Natural killer cell (primary cell): Measurements from ENCODE around the gene KRTAP9-2. TPM values are rescaled to one million over a fixed set of nuclear protein-coding genes. Genes with fewer than 3 reads are reported as not detected.

ENCODE experiments used
- ATAC-seq, 3 donors: fragments of 150-1000 bp in 2 of 3; fragments of 200-7000 bp in 1 of 3; cut with Tn5 transposase; 1 replicate in 1 of 3; 2 replicates in 2 of 3; pipeline ENCODE4 v1.10.0; 2021; ENCODE audit warnings: mild to moderate bottlenecking in 2 of 3, moderate library complexity in 2 of 3
- DNase-seq, 2 donors: peaks; one replicate each; pipeline versions ENCODE4 v3.0.0 to v3.0.0-alpha.2; 2013 to 2021; ENCODE audit warnings: mixed read lengths in 1 of 2
- H3K27ac ChIP-seq: one replicate; pipeline ENCODE4 v1.5.1; 2013; ENCODE audit warnings: mild to moderate bottlenecking, low read length
- H3K27me3 ChIP-seq: one replicate; pipeline ENCODE4 v1.6.1; 2013; ENCODE audit warnings: low read length; ENCODE audit not compliant: control insufficient read depth, insufficient read depth
- H3K36me3 ChIP-seq: one replicate; pipeline ENCODE4 v1.6.1; 2013; ENCODE audit warnings: low read length; ENCODE audit not compliant: control insufficient read depth, insufficient read depth
- H3K4me1 ChIP-seq: one replicate; pipeline ENCODE4 v1.6.1; 2013; ENCODE audit warnings: low read length; ENCODE audit not compliant: control insufficient read depth, insufficient read depth
- H3K4me3 ChIP-seq: one replicate; pipeline ENCODE4 v1.5.1; 2013; ENCODE audit warnings: low read length
- H3K9me3 ChIP-seq: one replicate; pipeline ENCODE4 v1.6.1; 2013; ENCODE audit warnings: low read length; ENCODE audit not compliant: control insufficient read depth, insufficient read depth
- H3K27ac Mint-ChIP-seq, 2 donors: one replicate each; pipeline ENCODE4 v1.8.0; 2022; ENCODE audit warnings: mild to moderate bottlenecking in 2 of 2, mixed read lengths in 2 of 2, moderate library complexity in 1 of 2
- H3K27me3 Mint-ChIP-seq, 2 donors: one replicate each; pipeline ENCODE4 v1.8.0; 2022; ENCODE audit warnings: low read depth in 2 of 2, mixed read lengths in 2 of 2
- H3K36me3 Mint-ChIP-seq: one replicate; pipeline ENCODE4 v1.8.0; 2022; ENCODE audit warnings: mixed read lengths
- H3K4me1 Mint-ChIP-seq, 2 donors: one replicate each; pipeline ENCODE4 v1.8.0; 2022; ENCODE audit warnings: mixed read lengths in 2 of 2
- H3K4me3 Mint-ChIP-seq: one replicate; pipeline ENCODE4 v1.8.0; 2022; ENCODE audit warnings: mild to moderate bottlenecking, moderate library complexity, mixed read lengths
- H3K9me3 Mint-ChIP-seq, 2 donors: one replicate each; pipeline ENCODE4 v1.8.0; 2022; ENCODE audit warnings: mixed read lengths in 2 of 2
- WGBS: methylation state at CpG from one replicate; pipeline ENCODE4 v1.1.7; 2013; ENCODE audit warnings: missing lambda C conversion rate; ENCODE audit not compliant: insufficient coverage; 5-methylcytosine and 5-hydroxymethylcytosine counted together
- intact Hi-C: fragments of 100-400 bp; cut with micrococcal nuclease; formaldehyde crosslinking; loops from one replicate; pipeline ENCODE4 v1.14.2; 2022
- total RNA-seq, 4 donors: library from RNA; stranded (reverse); fragments of 120-200 nt in 1 of 4; gene quantifications; one replicate each; pipeline versions ENCODE4 v1.2.3 to v1.2.4, GENCODE V29; 2013 to 2022
- TF ChIP-seq, protein P1 (sequence below): fragments of 200-600 bp; IDR thresholded peaks from one replicate; pipeline ENCODE4 v1.8.0; 2022; ENCODE audit warnings: antibody characterized with exemption

KRTAP9-2 gene
- total RNA-seq, 3 donors from 2014 or later (not counting 1 experiment from before 2014, with no cell fraction given): not detected

DNA sequence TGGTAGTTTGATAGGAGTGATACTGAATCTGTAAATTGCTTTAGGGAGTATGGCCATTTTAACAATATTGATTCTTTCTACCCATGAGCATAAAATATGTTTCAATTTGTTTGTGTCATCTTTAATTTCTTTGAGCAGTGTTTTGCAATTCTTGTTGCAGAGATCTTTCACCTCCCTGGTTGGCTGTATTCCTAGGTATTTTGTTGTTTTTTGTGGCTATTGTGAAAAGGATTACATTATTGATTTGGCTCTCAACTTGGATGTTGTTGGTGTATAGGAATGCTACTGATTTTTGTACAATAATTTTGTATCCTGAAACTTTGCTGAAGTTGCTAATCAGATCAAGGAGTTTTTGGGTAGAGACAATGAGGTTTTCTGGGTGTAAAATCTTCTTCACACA is 32.0 kb downstream of the KRTAP9-2 start:
- no peaks in the 10 kb centered on the region for H3K9me3 Mint-ChIP-seq
- TF ChIP-seq, protein P1, sequence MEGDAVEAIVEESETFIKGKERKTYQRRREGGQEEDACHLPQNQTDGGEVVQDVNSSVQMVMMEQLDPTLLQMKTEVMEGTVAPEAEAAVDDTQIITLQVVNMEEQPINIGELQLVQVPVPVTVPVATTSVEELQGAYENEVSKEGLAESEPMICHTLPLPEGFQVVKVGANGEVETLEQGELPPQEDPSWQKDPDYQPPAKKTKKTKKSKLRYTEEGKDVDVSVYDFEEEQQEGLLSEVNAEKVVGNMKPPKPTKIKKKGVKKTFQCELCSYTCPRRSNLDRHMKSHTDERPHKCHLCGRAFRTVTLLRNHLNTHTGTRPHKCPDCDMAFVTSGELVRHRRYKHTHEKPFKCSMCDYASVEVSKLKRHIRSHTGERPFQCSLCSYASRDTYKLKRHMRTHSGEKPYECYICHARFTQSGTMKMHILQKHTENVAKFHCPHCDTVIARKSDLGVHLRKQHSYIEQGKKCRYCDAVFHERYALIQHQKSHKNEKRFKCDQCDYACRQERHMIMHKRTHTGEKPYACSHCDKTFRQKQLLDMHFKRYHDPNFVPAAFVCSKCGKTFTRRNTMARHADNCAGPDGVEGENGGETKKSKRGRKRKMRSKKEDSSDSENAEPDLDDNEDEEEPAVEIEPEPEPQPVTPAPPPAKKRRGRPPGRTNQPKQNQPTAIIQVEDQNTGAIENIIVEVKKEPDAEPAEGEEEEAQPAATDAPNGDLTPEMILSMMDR: no peak
- Histone ChIP-seq H3K4me3 (no peak overlapping the region), H3K27ac (no peak overlapping the region), H3K9me3 (no peaks in the 10 kb centered on the region), H3K36me3 (no peaks in the 10 kb centered on the region), H3K4me1 (no peaks in the 10 kb centered on the region), H3K27me3 (peaks cover 2% of the 10 kb centered on the region)
- intact Hi-C loops: no loop called here
- H3K4me1 Mint-ChIP-seq: no peaks in the 10 kb centered on the region
- no peaks in the 10 kb centered on the region for H3K36me3 Mint-ChIP-seq
- no peak overlapping the region for H3K4me3 Mint-ChIP-seq
- no peak overlapping the region for H3K27ac Mint-ChIP-seq
- DNase-seq (no peak), ATAC-seq (no peak)
- peaks cover 33 to 76% of the 10 kb centered on the region in 2 donors for H3K27me3 Mint-ChIP-seq

DNA sequence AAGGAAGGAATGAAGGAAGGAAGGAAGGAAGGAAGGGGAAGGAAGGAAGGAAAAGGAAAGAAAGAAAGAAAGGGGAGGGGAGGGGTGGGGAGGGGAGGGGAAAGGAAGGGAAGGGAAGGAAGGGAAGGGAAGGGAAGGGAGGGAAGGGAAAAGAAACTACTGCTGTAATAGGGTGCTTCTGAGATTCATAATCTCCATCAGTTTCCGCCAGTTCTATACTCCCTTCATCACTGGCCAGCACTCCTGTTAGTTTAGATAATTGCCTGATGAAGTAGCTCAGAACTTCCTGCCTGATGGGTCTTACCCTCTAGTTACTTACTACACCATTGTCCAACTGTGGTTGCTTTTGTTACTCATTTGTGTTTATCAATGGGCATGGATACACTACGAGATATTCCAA is 36.8 kb downstream of the KRTAP9-2 start:
- DNase-seq (no peak), ATAC-seq (no peak)
- H3K27ac ChIP-seq: no peak overlapping the region
- Mint-ChIP-seq H3K4me3 (no peak overlapping the region), H3K36me3 (no peaks in the 10 kb centered on the region), H3K9me3 (no peaks in the 10 kb centered on the region), H3K4me1 (no peaks in the 10 kb centered on the region), H3K27me3 (peaks cover 38 to 60% of the 10 kb centered on the region in 2 donors), H3K27ac (no peak overlapping the region)
- peaks cover 5% of the 10 kb centered on the region for H3K27me3 ChIP-seq
- TF ChIP-seq, protein P1: no peak
- no peaks in the 10 kb centered on the region for H3K4me1 ChIP-seq
- intact Hi-C loops: no loop called here
- 74% methylated on average over 2 of the region's 2 CpGs for WGBS
- no peak overlapping the region for H3K4me3 ChIP-seq
- no peaks in the 10 kb centered on the region for H3K9me3 ChIP-seq
- H3K36me3 ChIP-seq: no peaks in the 10 kb centered on the region

- Histone ChIP-seq H3K27ac (no peak overlapping the region), H3K36me3 (no peaks in the 10 kb centered on the region), H3K9me3 (no peaks in the 10 kb centered on the region), H3K4me1 (no peaks in the 10 kb centered on the region), H3K4me3 (no peak overlapping the region), H3K27me3 (peaks cover 2% of the 10 kb centered on the region)
- WGBS: 91% methylated on average over 2 of the region's 3 CpGs
- H3K9me3 Mint-ChIP-seq: no peaks in the 10 kb centered on the region
- intact Hi-C loops: loop anchor here (1.0 kb wide), 1 partner anchor 12 kb away; no protein-coding TSS in a partner anchor
- no peaks in the 10 kb centered on the region for H3K4me1 Mint-ChIP-seq
- H3K4me3 Mint-ChIP-seq: no peak overlapping the region
- H3K36me3 Mint-ChIP-seq: no peaks in the 10 kb centered on the region
- H3K27ac Mint-ChIP-seq: no peak overlapping the region
- DNase-seq (peak in 1 of 2 donors; percentile 1), ATAC-seq (no peak)
- TF ChIP-seq, protein P1: no peak
- H3K27me3 Mint-ChIP-seq: peaks cover 45 to 47% of the 10 kb centered on the region in 2 donors
Observed at GRCh38 chr17:41264599-41264998, 38.2 kb downstream of the KRTAP9-2 start.

DNA sequence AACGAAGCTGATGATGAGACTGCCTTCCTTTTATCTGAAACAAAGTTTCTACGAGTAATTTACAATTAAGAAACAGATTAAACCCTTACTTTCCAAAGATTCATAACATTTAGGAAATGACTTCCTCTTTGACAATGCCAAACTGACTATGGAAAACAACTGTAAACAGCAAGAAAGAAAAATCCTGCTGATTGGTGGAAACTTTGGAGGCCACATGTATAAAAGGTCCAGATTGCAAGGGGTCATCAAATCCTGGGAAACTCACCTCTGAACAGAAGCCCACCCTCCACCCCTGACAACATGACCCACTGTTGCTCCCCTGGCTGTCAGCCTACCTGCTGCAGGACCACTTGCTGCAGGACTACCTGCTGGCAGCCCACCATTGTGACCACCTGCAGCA is 38.6 kb downstream of the KRTAP9-2 start, which contains the start of gene KRTAP9-6:
Gene KRTAP9-6 (plus strand): TSS at position 301 of the 400 bp plus-strand sequence. CDS start 0 bp downstream, at position 301.
- no peaks in the 10 kb centered on the region for H3K36me3 Mint-ChIP-seq
- H3K36me3 ChIP-seq: no peaks in the 10 kb centered on the region
- no peaks in the 10 kb centered on the region for H3K9me3 ChIP-seq
- peaks cover 44 to 45% of the 10 kb centered on the region in 2 donors for H3K27me3 Mint-ChIP-seq
- ATAC-seq (no peak), DNase-seq (peak in 1 of 2 donors; percentile 1)
- H3K9me3 Mint-ChIP-seq: no peaks in the 10 kb centered on the region
- TF ChIP-seq, protein P1: no peak
- H3K27me3 ChIP-seq: peaks cover 2% of the 10 kb centered on the region
- H3K4me3 Mint-ChIP-seq: no peak within 1 kb of the TSS
- H3K27ac Mint-ChIP-seq: no peak within 1 kb of the TSS
- WGBS: 60% methylated on average over 2 of the region's 2 CpGs
- no peak within 1 kb of the TSS for H3K27ac ChIP-seq
- H3K4me3 ChIP-seq: no peak within 1 kb of the TSS
- no peaks in the 10 kb centered on the region for H3K4me1 ChIP-seq
- intact Hi-C loops: no loop called here
- no peaks in the 10 kb centered on the region for H3K4me1 Mint-ChIP-seq
